PC-3 (cell line): Measurements from ENCODE around the gene ENPP7.
"Not testable (repeated sequence)": the region's sequence is repeated elsewhere in the genome, so short reads cannot be mapped to it uniquely, and the experiment has no call there.

Experiments
- CTCF ChIP-seq: fragments of 300-600 bp; sonication (generic); conservative IDR thresholded peaks from 2 replicates; pipeline ENCODE4 v1.5.1; 2017; ENCODE audit warnings: antibody characterized with exemption, low read depth, mild to moderate bottlenecking, low read length
- EZH2 ChIP-seq: fragments of 300-600 bp; sonication (generic); IDR thresholded peaks from one replicate; pipeline ENCODE4 v1.6.1; 2017; ENCODE audit warnings: antibody characterized with exemption, mild to moderate bottlenecking, low read length; ENCODE audit not compliant: unreplicated experiment
- EZH2phosphoT487 ChIP-seq: fragments of 300-600 bp; sonication (generic); IDR thresholded peaks from 2 replicates; pipeline ENCODE4 v1.6.1; 2018; ENCODE audit warnings: mild to moderate bottlenecking, antibody characterized with exemption, low read length, borderline replicate concordance

- TF ChIP-seq CTCF, EZH2, EZH2phosphoT487: not testable (repeated sequence)
Observed at GRCh38 chr17:79772726-79773125, 42.0 kb downstream of the ENPP7 start.
